GM08714 (cell line): ENCODE measurements around the gene FLNB.
"Not testable (repeated sequence)": the region's sequence is repeated elsewhere in the genome, so short reads cannot be mapped to it uniquely, and the experiment has no call there.

ENCODE experiments used
- H3K4me3 ChIP-seq: fragments of 200-500 bp; sonication (Bioruptor generic); 2 replicates; pipeline ENCODE4 v1.5.1; 2014; ENCODE audit warnings: mild to moderate bottlenecking, low read length, inconsistent platforms
- ZNF274 ChIP-seq: IDR thresholded peaks from 2 replicates; pipeline ENCODE4 v1.6.1; 2012; ENCODE audit warnings: mild to moderate bottlenecking, low read depth, low read length

FLNB gene

GRCh38 chr3:57971975-57972374 is 36.2 kb upstream of the FLNB start:
- H3K4me3 ChIP-seq = no peak overlapping the region
- TF ChIP-seq ZNF274 = no peak

GRCh38 chr3:57972531-57973111 is 35.6 kb upstream of the FLNB start:
- no peak for TF ChIP-seq ZNF274
- no peak overlapping the region for H3K4me3 ChIP-seq

GRCh38 chr3:57973715-57974477 is 34.3 kb upstream of the FLNB start:
- no peak overlapping the region for H3K4me3 ChIP-seq
- TF ChIP-seq ZNF274 = no peak

GRCh38 chr3:57974796-57975388 is 33.3 kb upstream of the FLNB start:
- no peak for TF ChIP-seq ZNF274
- H3K4me3 ChIP-seq = no peak overlapping the region

- no peak overlapping the region for H3K4me3 ChIP-seq
- TF ChIP-seq ZNF274 = no peak
These were observed 30.4 kb upstream of the FLNB start for GRCh38 chr3:57977818-57978235.

GRCh38 chr3:57978316-57978715 is 29.9 kb upstream of the FLNB start:
- no peak for TF ChIP-seq ZNF274
- no peak overlapping the region for H3K4me3 ChIP-seq

GRCh38 chr3:57980416-57980815 is 27.8 kb upstream of the FLNB start:
- H3K4me3 ChIP-seq = no peak overlapping the region
- TF ChIP-seq ZNF274 = no peak

GRCh38 chr3:57981483-57982087 is 26.6 kb upstream of the FLNB start:
- no peak overlapping the region for H3K4me3 ChIP-seq
- TF ChIP-seq ZNF274 = no peak

GRCh38 chr3:57982561-57983243 is 25.5 kb upstream of the FLNB start:
- TF ChIP-seq ZNF274 = no peak
- no peak overlapping the region for H3K4me3 ChIP-seq

- no peak for TF ChIP-seq ZNF274
- no peak overlapping the region for H3K4me3 ChIP-seq
These were observed 24.3 kb upstream of the FLNB start for GRCh38 chr3:57983734-57984518.

GRCh38 chr3:57985176-57985983 is 22.8 kb upstream of the FLNB start:
- TF ChIP-seq ZNF274 = no peak
- H3K4me3 ChIP-seq = no peak overlapping the region

- TF ChIP-seq ZNF274 = no peak
- no peak overlapping the region for H3K4me3 ChIP-seq
These were observed 22.3 kb upstream of the FLNB start for GRCh38 chr3:57985984-57986246.

- no peak for TF ChIP-seq ZNF274
- H3K4me3 ChIP-seq = no peak overlapping the region
These were observed 22.0 kb upstream of the FLNB start for GRCh38 chr3:57986261-57986660.

- not testable (repeated sequence) for H3K4me3 ChIP-seq
These were observed 19.0 kb upstream of the FLNB start for GRCh38 chr3:57989198-57989597.
